Right lobe of liver (tissue), 4 donors: Measurements from ENCODE around the gene CCDC9B.

ENCODE experiments used
- POLR2A ChIP-seq: fragments of 450-650 bp; IDR thresholded peaks from one replicate; pipeline ENCODE4 v1.6.1; 2017; ENCODE audit warnings: antibody characterized with exemption, mild to moderate bottlenecking
- TF ChIP-seq, protein P1 (sequence below), 4 donors: fragments of 200-600 bp in 3 of 4; fragments of 450-650 bp in 1 of 4; IDR thresholded peaks; one replicate each; pipeline versions ENCODE4 v1.5.1 to v1.8.0; 2016 to 2022; ENCODE audit warnings: antibody characterized with exemption in 4 of 4, mild to moderate bottlenecking in 2 of 4
- donor health status: DM: no; HTN: no; CAD: no.
- donor health status: DM: no; HTN: no; CAD: no.
- donor health status: DM: no; HTN: yes; CAD: no.

DNA sequence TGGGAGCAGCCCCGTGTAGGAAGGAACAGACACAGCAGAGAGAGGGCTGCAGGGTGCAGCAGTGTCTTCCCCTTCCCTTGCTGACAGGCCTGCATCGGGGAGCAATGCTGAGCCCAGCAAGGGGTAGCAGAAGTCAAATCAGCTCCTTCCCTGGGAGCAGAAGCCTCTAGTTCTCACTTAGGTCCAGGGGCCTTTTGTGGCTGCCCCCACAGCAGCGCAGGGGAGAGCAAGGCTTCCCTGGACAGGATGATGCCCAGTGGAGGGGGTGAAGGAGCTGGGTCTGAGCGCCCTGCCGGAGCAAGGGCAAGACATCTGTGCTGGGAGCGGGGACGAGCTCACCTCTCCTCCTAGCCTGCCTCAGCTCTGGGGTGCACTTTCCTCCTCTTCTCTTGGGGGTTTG, 33.8 kb downstream of the CCDC9B start:
- TF ChIP-seq, protein P1, sequence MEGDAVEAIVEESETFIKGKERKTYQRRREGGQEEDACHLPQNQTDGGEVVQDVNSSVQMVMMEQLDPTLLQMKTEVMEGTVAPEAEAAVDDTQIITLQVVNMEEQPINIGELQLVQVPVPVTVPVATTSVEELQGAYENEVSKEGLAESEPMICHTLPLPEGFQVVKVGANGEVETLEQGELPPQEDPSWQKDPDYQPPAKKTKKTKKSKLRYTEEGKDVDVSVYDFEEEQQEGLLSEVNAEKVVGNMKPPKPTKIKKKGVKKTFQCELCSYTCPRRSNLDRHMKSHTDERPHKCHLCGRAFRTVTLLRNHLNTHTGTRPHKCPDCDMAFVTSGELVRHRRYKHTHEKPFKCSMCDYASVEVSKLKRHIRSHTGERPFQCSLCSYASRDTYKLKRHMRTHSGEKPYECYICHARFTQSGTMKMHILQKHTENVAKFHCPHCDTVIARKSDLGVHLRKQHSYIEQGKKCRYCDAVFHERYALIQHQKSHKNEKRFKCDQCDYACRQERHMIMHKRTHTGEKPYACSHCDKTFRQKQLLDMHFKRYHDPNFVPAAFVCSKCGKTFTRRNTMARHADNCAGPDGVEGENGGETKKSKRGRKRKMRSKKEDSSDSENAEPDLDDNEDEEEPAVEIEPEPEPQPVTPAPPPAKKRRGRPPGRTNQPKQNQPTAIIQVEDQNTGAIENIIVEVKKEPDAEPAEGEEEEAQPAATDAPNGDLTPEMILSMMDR (IDR thresholded peaks at IDR 0.05) = no peak
- TF ChIP-seq POLR2A = no peak
